PC-9 (cell line): ENCODE measurements around the gene RINL.

ENCODE experiments used
- EZH2 ChIP-seq: fragments of 200-600 bp; sonication (generic); IDR thresholded peaks from 2 replicates; pipeline ENCODE4 v1.8.0; 2017; ENCODE audit warnings: antibody characterized with exemption, low read depth
- TF ChIP-seq, protein P1 (sequence below): fragments of 200-600 bp; sonication (generic); conservative IDR thresholded peaks from 2 replicates; pipeline ENCODE4 v1.6.1; 2017; ENCODE audit warnings: mixed run types, antibody characterized with exemption, mild to moderate bottlenecking, moderate library complexity

DNA sequence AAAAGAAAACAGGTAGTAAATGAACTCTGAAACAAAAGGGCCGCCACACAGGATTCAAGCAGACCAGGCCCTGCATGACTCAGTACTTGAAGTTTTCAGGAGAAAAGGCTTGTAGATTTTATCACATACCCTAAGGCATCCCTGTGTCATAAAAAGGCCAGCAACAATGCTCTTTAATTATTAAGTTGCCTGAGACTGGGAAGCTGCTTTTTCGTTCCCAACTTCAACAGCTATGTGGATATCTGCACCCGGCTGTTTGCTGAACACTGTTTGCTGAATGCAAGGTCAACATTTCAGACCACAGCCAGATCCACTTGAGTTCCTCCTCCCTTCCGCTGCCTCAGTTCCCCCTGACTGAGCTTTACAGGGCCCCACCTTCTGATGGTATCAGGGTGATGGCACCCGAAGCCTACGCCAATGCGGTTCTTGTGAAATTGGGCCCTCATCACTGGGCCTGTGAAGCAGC, 40.4 kb downstream of the RINL start:
- TF ChIP-seq, protein P1, sequence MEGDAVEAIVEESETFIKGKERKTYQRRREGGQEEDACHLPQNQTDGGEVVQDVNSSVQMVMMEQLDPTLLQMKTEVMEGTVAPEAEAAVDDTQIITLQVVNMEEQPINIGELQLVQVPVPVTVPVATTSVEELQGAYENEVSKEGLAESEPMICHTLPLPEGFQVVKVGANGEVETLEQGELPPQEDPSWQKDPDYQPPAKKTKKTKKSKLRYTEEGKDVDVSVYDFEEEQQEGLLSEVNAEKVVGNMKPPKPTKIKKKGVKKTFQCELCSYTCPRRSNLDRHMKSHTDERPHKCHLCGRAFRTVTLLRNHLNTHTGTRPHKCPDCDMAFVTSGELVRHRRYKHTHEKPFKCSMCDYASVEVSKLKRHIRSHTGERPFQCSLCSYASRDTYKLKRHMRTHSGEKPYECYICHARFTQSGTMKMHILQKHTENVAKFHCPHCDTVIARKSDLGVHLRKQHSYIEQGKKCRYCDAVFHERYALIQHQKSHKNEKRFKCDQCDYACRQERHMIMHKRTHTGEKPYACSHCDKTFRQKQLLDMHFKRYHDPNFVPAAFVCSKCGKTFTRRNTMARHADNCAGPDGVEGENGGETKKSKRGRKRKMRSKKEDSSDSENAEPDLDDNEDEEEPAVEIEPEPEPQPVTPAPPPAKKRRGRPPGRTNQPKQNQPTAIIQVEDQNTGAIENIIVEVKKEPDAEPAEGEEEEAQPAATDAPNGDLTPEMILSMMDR = no peak
- TF ChIP-seq EZH2 = no peak
